Hematopoietic multipotent progenitor cell (in vitro differentiated cells): ENCODE data around the gene NMRK1. TPM values are rescaled to one million over a fixed set of nuclear protein-coding genes. Genes with fewer than 3 reads are reported as not detected.

Experiments used
- small RNA-seq: library from RNA; depleted of rRNA; stranded (forward); fragments of <200 nt; gene quantifications from one replicate; pipeline ENCODE3, GENCODE V24; 2012
- total RNA-seq: library from RNA; depleted of rRNA; stranded (reverse); fragments of >200 nt; gene quantifications from one replicate; pipeline ENCODE4 v1.2.3, GENCODE V29; 2012

Gene NMRK1
- total RNA-seq, 1 donor = 3.8 TPM

Small RNAs within 50 kb of the gene (small RNA-seq; reads per million reads assigned to genes)
- not detected for gene RF02271

Other genes starting within 250 kb of the NMRK1 start
- gene TRPM6, start 200.2 kb downstream of the NMRK1 start, total RNA-seq = under 0.01 TPM
- 1.1 TPM for gene C9orf40, start 135.2 kb downstream of the NMRK1 start, total RNA-seq
- gene CARNMT1, start 59.9 kb downstream of the NMRK1 start, total RNA-seq = 21.0 TPM
- gene OSTF1, start 359 bp upstream of the NMRK1 start, total RNA-seq = 18.3 TPM